Endometrial microvascular endothelial cells (primary cell): Measurements from ENCODE around the gene FAM217B. TPM values are rescaled to one million over a fixed set of nuclear protein-coding genes. Genes with fewer than 3 reads are reported as not detected.

Source experiments
- in situ Hi-C: cut with HindIII; loops from 2 replicates; pipeline ENCODE4 v1.10.0; 2017; ENCODE audit warnings: low sequenced_read_pairs, low pct_unique_long_range_greater_than_20kb; ENCODE audit errors: inconsistent ontology term
- total RNA-seq: library from RNA; depleted of rRNA; stranded (reverse); fragments of >200 nt; gene quantifications from one replicate; pipeline ENCODE4 v1.2.3, GENCODE V29; 2015; ENCODE audit errors: inconsistent ontology term

FAM217B gene
- total RNA-seq, 1 donor from 2014 or later = 5.1 TPM

- in situ Hi-C loops = no loop called here
These were observed 21.2 kb downstream of the FAM217B start for GRCh38 chr20:59961423-59961822.

- in situ Hi-C loops = no loop called here
These were observed 22.0 kb downstream of the FAM217B start for GRCh38 chr20:59962155-59962554.

- in situ Hi-C loops = no loop called here
These were observed 26.2 kb downstream of the FAM217B start for GRCh38 chr20:59966428-59966827.

GRCh38 chr20:59971428-59971827 is 31.2 kb downstream of the FAM217B start:
- in situ Hi-C loops = no loop called here

- in situ Hi-C loops = no loop called here
These were observed 32.0 kb downstream of the FAM217B start for GRCh38 chr20:59972037-59972801.

GRCh38 chr20:59976156-59976782 is 36.1 kb downstream of the FAM217B start:
- in situ Hi-C loops = no loop called here

- in situ Hi-C loops = no loop called here
These were observed 36.9 kb downstream of the FAM217B start for GRCh38 chr20:59977086-59977485.

GRCh38 chr20:59983076-59983475 is 42.9 kb downstream of the FAM217B start:
- in situ Hi-C loops = no loop called here

- in situ Hi-C loops = no loop called here
These were observed 44.4 kb downstream of the FAM217B start for GRCh38 chr20:59984541-59984940.

- in situ Hi-C loops = no loop called here
These were observed 45.0 kb downstream of the FAM217B start for GRCh38 chr20:59985164-59985563.

- in situ Hi-C loops = no loop called here
These were observed 45.7 kb downstream of the FAM217B start for GRCh38 chr20:59985864-59986263.

- in situ Hi-C loops = no loop called here
These were observed 46.9 kb downstream of the FAM217B start for GRCh38 chr20:59987135-59987534.

- in situ Hi-C loops = no loop called here
These were observed 48.0 kb downstream of the FAM217B start for GRCh38 chr20:59988141-59988540.

- in situ Hi-C loops = no loop called here
These were observed 52.4 kb downstream of the FAM217B start for GRCh38 chr20:59992526-59993084.

GRCh38 chr20:59993736-59994430 is 53.7 kb downstream of the FAM217B start:
- in situ Hi-C loops = no loop called here

- in situ Hi-C loops = no loop called here
These were observed 54.5 kb downstream of the FAM217B start for GRCh38 chr20:59994697-59995122.

GRCh38 chr20:59996108-59996507 is 55.9 kb downstream of the FAM217B start:
- in situ Hi-C loops = no loop called here

- in situ Hi-C loops = no loop called here
These were observed 57.7 kb downstream of the FAM217B start for GRCh38 chr20:59997896-59998295.
